Epithelial cell of proximal tubule (primary cell): Measurements from ENCODE around the gene ECE1. TPM values are rescaled to one million over a fixed set of nuclear protein-coding genes. Genes with fewer than 3 reads are reported as not detected.
"Not testable (repeated sequence)": the region's sequence is repeated elsewhere in the genome, so short reads cannot be mapped to it uniquely, and the experiment has no call there.

ENCODE experiments used
- DNase-seq: peaks from one replicate; pipeline ENCODE4 v3.0.0-alpha.2; 2011; ENCODE audit warnings: low read depth
- H3K4me3 ChIP-seq: 2 replicates; pipeline ENCODE4 v1.5.1; 2011; ENCODE audit warnings: low read depth, mild to moderate bottlenecking, low read length
- total RNA-seq: library from RNA; depleted of rRNA; stranded (reverse); fragments of >200 nt; gene quantifications from 2 replicates; pipeline ENCODE4 v1.2.3, GENCODE V29; 2015
- TF ChIP-seq, protein P1 (sequence below): conservative IDR thresholded peaks from 2 replicates; pipeline ENCODE4 v1.5.1; 2012; ENCODE audit warnings: low read depth, mild to moderate bottlenecking, low read length

The ECE1 gene
- total RNA-seq, 1 donor from 2014 or later, result 115 TPM

GRCh38 chr1:21283524-21283923, 6.7 kb downstream of the ECE1 start:
- no peak for DNase-seq
- TF ChIP-seq, protein P1, sequence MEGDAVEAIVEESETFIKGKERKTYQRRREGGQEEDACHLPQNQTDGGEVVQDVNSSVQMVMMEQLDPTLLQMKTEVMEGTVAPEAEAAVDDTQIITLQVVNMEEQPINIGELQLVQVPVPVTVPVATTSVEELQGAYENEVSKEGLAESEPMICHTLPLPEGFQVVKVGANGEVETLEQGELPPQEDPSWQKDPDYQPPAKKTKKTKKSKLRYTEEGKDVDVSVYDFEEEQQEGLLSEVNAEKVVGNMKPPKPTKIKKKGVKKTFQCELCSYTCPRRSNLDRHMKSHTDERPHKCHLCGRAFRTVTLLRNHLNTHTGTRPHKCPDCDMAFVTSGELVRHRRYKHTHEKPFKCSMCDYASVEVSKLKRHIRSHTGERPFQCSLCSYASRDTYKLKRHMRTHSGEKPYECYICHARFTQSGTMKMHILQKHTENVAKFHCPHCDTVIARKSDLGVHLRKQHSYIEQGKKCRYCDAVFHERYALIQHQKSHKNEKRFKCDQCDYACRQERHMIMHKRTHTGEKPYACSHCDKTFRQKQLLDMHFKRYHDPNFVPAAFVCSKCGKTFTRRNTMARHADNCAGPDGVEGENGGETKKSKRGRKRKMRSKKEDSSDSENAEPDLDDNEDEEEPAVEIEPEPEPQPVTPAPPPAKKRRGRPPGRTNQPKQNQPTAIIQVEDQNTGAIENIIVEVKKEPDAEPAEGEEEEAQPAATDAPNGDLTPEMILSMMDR, result no peak
- H3K4me3 ChIP-seq, result no peak overlapping the region

- DNase-seq, H3K4me3 ChIP-seq: not testable (repeated sequence)
Observed at GRCh38 chr1:21282020-21282419, 8.2 kb downstream of the ECE1 start.

GRCh38 chr1:21280482-21280881, 9.8 kb downstream of the ECE1 start:
- TF ChIP-seq, protein P1, result no peak
- no peak for DNase-seq
- no peak overlapping the region for H3K4me3 ChIP-seq

- H3K4me3 ChIP-seq, result no peak overlapping the region
- DNase-seq, result no peak
- TF ChIP-seq, protein P1, result no peak
Observed at GRCh38 chr1:21280011-21280471, 10.2 kb downstream of the ECE1 start.

DNA sequence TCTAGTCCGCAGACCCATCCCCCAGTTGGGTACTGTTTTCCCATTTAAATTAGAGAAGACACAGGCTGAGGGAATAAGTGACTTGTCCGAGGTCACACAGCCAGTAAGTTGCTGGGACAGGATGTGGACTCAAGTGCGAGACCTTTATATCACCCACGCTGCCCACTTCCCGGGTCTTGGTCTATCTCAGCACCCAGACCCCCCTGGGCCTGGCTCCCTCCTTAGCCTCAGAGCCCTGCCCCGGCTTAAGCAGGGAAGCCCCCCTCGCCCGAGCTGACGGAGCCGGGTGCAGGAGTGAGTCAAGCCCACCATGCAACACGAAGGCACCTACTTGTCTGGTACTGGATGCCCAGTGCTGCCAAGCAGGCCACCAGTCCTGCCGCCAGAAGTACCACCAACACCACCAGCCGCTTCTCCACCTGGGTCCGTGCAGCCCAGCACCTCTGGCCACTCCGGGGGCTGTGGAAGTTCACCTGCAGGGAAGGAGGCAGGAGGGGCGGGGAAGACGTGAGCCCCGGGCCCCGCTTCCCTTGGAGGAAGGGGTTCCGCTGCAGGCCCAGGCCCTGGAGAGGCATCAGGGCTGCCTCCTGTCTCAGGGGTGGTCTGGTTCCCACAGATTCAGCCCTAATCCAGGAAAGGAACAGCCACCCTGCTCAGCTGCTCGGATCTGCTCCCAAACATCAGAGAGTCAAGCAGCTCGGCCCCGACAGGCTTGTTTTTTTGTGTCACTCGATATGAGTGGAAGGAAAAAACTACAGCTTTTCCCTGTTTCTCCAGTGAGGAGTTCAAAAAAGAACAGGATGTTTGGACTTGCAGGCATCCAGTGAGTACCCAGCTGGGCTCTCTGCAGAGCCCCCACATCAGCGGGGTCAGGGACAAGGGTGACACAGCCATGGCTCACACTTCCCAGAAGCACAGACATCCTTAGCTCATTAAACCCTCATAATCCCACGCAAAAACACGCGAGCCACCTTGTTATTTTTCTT, 11.1 kb downstream of the ECE1 start:
- DNase-seq, result no peak
- no peak overlapping the region for H3K4me3 ChIP-seq

GRCh38 chr1:21278208-21278859, 11.9 kb downstream of the ECE1 start:
- TF ChIP-seq, protein P1, result no peak
- DNase-seq, result no peak
- no peak overlapping the region for H3K4me3 ChIP-seq

More for the DNA sequence above, 11.1 kb downstream of the ECE1 start:
- TF ChIP-seq, protein P1, result no peak

GRCh38 chr1:21277180-21277579, 13.1 kb downstream of the ECE1 start:
- H3K4me3 ChIP-seq, result no peak overlapping the region
- TF ChIP-seq, protein P1, result no peak
- DNase-seq, result no peak
